Measurements from ENCODE around the gene RTN4RL2.

The RTN4RL2 gene

DNA sequence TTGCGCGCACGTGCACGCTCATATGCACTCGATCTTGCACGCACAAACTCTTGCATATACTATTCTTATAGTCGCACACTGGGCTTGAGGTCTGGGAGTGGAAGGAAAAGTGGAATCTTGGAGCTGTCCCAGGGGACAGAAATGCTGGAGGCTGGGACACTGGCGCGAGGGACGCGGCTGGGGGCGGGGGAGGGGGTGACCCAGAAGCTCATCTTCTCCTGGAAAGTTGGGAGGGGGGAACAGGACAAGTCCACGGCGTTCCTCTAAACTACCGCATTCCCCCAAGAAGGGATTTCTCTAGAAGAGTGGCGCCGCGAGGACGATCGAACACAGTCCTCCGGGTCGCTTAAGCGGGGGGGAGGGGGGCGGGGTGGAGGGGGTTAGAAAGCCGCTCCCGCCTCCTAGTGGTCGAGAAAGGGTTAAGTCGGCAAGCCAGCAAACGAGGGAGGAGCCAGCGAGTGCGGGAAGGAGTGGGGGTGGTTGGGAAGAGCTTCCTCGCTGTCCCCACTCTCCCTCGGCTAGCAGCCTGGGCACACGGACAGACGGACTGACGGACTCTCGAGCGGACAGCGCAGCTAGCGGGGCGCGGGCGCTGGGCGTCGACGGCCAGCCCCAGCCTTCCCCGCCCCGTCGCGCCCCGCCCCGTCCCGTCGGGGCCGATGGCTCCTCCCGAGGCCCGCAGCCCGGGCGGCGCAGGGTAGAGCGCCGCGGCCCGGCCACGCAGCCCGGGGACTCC, at the start of gene RTN4RL2:
Gene RTN4RL2, plus strand, starts transcription at position 507 of the 736 bp plus-strand sequence. CDS start 338 bp downstream, outside the sequence.
- no peak for DNase-seq (ENCODE audit: low read depth)

DNA sequence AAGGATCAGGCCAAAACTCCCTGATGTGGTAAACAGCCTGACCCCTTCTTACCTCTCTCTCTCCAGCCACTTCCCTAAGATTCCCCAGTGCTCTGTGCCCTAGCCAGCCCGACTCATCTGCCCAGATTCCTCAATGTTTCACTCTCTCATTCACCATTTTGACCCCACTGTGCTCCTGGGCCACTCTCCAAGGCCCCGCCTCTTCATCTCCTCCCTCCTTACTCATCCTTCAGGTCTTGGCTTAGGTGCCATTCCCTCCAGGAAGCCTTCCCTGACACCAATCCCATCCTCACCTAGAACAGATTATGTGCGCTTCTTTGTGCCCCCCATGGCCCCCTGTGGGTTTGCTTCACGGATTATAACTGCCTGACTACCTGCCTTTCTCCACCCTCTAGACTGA, 46.6 kb upstream of the RTN4RL2 start:
- no peak for DNase-seq (ENCODE audit: low read depth)

DNA sequence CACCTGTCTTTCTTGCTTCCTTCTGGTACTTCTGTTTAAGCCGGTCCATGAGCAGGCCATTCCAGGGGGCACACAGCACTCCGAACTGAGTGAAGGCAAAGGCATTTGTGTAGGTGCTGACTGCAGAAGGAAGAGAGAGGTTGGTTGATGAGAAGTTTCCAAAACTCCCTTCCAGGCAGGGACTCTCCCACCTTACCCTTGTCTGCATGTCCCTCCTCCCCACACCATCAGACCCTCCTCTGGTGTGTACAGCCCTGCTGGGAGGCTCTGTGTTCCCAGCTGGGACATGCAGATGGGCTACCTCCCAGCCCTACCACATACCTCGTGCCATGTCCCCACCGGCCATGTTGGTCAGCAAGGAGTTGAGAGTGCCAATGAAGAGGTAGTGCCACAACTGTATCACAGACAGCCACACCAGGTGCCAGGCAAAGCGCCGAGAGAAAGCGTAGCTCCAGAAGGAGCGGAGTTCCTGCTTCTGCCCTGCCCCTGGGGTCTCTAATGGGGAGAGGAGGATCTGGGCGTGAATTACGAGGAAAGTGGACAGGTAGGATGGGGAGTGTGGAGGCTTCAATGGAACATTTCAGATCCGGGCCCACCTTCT, 45.6 kb upstream of the RTN4RL2 start:
- DNase-seq (ENCODE audit: low read depth), result no peak

DNA sequence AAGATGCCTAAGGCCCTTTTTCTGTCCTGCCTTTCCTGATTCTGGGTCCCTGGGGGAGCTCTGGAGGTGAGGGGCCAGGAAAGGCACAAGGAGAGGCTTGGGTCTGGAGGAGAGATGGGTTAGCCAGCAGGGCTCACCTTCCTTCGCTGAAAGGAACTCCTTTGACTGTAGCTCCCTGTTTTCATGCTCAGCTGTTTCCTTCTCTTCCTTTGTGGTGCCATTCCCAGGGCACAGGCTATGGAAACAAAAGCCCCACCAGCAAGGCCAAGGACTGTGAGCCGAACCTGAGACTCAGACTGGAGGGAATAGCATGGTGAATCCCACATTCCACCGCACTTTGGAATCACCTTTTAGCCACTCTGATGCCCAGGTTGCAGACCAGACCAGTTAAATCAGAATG, 43.9 kb upstream of the RTN4RL2 start:
- DNase-seq (ENCODE audit: low read depth), result no peak

DNA sequence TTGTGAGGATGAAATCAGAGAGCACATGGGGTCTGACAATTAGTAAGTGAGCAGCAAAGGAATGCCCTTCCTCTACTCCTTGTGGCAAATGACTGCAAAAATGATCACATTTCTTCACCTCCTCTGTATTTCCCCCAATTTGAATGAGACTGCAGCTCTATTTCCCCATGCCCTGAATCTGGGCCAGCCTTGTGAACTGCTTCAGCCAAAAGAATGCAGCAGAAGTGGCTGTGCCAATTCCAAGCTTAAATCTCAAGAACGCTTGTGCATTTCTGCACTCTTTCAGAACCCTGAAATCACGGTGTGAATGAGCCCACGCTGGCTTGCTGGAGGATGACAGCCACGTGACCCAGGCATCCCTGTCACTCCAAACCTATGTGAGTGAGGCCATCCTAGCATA, 43.3 kb upstream of the RTN4RL2 start:
- no peak for DNase-seq (ENCODE audit: low read depth)

DNA sequence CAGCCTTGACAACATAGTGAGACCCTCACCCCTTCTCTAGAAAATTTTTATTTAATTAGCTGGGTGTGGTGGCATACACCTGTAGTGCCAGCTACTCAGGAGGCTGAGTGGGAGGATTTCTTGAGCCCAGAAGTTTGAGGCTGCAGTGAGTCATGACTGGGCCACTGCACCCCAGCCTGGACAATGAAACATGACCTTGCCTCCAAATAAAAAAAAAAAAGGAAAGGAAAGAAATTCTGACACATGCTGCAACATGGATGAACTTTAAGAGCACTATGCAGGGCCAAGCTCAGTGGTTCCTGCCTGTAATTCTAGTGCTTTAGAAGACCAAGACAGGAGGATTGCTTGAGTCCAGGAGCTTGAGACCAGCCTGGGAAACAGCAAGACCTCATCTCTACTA, 42.2 kb upstream of the RTN4RL2 start:
- no peak for DNase-seq (ENCODE audit: low read depth)

DNA sequence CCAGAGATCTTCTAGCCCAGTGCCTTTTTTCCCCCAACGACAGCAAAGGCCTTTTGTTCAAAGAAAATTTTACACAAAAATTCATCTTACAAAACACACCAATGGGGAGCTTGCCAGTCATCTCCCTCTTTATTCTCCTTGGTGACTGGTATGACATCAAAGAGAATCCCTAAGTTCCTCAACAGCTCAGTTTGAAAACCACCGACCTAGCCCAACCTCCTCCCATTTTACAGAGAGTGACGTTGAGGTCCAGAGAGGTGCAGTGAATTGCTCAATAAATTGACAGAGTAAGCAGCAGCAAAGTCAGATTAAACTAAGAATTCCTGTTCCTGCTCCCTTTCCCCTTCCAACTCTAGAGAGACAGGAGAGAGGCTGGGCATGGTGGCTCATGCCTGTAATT, 41.2 kb upstream of the RTN4RL2 start:
- no peak for DNase-seq (ENCODE audit: low read depth)

DNA sequence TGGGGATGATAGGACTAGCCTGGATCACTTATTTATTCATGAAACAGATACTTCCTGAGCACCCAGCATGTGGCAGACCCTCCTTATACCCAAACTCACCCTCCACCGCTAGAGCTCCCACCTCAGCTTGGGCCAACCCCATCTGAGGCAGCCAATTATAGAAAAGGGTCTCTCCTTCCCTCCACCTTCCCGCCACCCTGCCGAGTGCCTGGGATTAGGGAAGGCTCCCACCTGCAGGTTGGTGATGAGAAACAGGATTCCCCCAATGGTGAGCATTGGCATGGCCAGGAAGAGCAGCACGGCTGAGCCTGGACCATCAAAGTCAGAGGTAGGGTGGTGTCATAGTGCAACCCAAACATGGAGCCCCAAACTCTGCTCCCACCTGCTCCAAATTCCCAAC, 39.3 kb upstream of the RTN4RL2 start:
- DNase-seq (ENCODE audit: low read depth), result no peak

DNA sequence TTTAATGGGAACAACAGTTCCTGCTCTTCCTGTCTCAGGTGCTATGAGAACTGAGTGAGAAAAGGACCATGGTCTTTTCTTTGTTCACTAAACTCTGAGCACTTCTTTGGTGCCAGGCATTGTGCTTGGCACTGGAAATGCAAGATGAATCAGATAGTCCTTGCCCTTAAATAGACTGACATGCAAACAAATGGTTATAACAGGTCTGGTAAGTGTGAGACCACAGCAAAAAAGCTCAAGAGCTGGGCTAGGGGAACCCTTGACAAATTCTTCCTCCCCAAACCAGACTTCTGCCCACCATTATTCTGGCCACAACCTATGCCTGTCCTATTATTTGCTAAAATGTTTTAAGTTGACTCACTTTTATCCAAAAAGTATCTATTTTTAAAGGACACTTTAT, 38.5 kb upstream of the RTN4RL2 start:
- no peak for DNase-seq (ENCODE audit: low read depth)

DNA sequence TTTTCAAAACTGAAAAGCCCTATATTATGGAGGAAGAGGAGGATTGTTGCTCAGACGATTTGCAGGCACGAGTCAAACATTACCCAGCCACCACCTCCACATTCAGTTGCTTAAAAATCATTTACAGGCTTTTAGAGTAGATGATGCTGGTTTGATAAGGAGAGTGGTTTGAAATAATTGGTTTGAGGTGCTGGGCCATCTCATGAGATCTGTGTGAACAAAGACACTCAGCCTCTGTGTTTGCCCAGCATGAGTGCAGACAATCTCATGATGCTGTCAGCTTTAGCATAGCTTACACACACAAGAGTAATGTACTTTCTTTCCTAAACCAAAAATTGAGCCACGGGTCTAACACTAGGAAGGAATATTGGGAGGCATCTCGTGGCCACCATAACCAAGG, 37.7 kb upstream of the RTN4RL2 start:
- DNase-seq (ENCODE audit: low read depth), result no peak

DNA sequence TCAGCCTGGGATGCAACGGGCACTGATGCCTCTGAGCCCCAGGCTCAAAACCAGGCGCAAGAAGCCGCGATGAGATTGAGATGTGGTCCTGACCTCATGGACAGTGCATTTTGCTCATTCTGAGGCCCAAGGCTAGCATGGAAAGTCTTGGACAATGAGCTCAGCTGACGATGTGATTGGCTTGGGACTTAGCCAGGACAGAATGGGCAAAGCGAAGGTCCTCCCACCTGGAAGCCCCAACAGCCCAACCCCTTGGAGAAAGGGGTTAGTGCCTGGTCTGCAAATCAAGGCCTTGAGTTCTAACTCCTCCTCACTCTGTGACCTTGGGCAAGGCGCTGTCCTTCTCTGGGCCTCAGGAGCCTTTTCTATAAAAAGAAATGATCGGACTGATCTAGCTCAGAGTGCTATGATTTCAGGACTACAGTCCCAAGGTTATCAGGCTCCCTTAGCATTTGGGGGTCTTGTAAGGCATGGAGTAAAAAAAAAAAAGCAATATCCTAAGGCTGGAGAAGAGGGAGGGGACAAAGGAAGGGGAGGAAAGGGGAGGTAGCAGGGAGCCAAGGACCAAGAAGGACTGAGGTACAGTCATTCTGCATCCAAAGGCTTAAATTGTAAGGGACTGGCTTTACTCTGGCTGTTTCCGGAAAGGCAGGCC, 36.1 kb upstream of the RTN4RL2 start:
- no peak for DNase-seq (ENCODE audit: low read depth)

DNA sequence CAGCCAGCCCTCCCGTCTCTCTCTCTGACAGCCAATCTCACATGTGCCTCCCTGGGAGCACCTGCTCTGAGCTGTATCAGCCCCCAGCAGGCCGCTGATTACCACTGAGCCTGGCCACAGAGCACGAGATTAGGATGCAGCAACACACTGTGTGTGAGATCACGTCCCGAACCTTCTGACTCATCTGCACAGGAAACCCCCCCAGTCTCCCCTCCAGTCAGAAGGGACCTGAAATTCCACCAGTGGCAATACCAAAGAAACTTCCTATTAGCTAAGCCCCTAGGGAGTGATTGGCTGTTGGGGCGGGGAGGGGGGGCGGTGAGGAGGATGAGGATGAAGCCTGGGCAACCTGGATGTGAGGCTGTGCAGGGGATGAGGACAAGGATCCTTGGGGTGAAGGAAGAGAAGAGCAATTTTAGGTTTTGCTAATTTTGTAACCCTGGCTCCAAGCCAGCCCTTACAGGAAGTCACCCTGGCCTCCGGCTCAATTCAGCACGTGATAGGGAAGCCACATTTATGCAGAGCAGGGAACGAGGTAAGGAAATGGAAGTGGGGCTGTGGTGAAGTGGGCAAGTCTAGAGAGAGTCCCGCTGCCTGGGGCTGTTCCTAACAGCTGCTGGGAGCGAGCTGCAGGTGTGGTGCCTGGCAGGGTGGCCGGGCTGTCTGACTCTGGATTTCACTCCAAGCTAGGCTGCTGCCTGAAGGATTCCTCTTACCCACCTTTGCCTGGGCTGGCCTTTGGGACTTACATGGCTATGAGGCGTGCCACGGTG, 35.4 kb upstream of the RTN4RL2 start:
- DNase-seq (ENCODE audit: low read depth), result peak; percentile 80

DNA sequence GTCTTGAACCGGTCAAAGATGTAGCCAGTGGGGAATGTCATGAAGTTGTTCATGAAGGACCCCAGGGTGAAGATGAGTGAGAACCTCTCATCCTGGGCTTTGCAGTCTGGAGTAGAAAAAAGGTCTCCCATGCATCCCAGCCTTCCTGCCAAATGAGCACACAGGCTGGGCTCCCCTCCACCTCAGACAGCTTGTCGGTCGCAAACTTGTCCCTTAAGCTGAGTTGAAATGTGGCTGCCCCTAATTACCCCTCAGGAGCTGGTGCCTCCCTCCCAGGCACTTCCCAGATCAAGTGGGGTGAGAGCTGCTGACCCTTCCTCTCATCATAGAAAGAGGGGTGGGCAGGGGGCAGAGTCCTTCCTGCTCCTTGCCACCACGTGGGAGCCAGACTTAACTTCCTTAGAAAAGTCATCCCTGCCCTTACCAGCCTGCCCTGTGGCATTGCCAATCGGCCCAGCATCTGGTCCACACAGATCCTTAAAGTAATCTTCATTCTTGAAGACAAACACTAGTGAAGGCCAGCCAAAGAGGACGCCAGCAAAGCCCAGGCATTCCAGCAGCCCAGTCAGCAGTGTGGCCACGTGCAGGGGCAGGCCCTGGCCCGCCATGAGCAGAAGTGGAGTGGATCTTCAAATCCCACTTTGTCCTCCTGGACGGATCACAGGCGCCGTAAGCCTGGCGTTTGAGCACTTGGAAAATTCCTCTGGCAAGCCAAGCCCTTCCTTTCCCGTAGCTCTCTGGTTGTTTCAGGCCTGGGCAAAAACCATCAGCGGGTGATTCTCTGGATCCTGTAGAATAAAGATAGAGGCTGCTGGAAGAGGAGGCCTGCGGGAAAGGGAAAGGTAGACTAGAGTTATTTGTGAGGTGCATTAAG, 34.5 kb upstream of the RTN4RL2 start:
- DNase-seq (ENCODE audit: low read depth), result no peak

DNA sequence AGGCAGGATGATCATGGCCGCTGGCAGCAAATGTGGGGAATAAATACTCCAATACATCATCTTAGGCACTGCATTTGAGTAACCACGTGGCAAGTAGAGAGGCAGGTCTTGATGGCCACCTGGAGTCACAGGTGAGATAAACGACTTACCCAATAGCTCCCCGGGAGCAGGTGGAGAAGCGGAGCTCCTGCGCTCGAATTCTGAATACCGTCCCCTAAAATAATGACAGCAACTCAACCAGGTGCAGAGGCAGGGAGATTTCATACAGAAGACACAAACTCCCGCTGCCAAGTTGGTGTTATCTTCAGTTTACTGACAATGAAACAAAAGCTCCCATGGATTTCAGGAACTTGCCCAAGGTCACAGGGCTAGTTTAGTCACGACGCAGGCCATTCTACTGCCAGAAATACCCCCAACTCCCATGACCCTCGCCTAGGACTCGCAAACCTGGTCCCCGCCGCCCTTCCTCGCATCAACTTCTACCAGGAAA, 33.8 kb upstream of the RTN4RL2 start:
- no peak for DNase-seq (ENCODE audit: low read depth)

DNA sequence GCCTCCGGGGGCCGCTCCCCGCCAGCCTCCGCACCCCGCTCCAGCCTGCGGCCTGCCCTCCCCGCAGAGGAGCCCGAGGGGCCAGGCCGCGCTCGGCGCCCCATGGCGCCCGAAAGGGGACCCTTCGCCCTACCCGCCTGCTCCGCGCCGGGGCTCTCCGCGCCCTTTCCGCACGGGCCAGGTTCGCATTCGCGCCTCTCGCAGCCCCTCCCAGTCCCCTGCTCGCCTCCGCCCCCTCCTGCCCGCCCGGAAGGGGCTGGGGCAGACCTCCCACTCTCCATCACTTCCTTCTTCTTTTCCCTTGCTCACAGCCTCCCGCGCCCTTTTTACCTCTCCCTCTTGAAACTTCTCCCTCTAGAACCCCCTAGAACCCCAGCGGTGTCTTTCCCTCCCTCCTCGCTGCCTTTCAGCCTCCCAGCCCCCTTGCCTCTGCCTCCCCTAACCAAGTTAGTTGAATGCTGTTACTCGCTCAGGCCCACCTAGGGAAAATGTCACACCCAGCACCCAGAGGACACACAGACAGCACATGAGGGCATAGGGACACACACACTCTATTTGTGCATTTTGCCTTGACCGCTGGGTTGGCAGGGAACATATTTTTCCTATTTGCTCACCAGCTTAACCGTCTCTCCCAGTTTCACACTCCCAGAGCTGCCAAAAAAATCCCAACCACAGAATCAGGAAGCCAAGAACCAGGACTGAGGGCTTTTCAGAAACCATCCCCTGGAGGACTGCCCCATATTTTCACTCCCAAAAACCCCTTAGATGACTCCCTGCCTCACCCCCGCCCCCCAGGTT, 33.2 kb upstream of the RTN4RL2 start, which contains the start of gene SLC43A3:
Gene SLC43A3, minus strand, starts transcription at position 193 of the 798 bp plus-strand sequence. CDS start 949 bp downstream, outside the sequence.
- DNase-seq (ENCODE audit: low read depth), result peak; percentile 45

DNA sequence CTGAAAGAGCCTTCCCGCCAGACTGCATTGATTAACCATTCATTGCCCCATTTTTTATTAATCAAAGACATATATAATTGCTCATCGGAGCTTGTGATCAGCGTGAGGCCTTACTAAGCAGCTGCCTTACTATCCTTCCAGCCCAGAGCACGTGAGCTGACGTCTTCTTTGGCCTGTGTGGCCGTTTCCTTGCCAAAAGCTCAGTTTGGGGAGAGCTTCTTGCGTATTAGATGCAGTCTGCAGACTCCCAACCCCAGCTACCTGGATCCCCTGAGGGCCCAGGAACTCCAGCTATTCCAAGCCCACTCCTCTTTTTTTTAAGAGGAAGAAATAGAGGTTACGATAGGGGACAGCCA, 32.6 kb upstream of the RTN4RL2 start:
- no peak for DNase-seq (ENCODE audit: low read depth)

DNA sequence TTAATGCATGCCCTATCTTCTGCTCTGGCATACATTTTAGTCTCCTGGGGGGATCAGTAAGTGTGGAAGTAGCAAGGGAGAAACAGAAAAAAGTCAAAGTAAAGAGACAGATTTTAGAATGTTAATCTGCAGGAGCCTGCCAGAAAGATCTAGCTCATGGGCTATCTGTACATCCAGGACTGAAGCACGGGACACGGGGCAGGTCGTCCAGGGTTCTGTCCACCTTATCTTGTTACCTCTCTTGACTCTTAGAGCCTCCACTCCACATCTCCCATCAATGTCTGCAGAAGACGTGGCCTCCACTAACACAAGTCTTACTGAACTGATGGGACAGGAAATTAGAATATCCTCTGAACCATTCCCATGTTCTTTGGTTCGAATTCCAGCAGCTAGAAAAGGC, 31.7 kb upstream of the RTN4RL2 start:
- no peak for DNase-seq (ENCODE audit: low read depth)

DNA sequence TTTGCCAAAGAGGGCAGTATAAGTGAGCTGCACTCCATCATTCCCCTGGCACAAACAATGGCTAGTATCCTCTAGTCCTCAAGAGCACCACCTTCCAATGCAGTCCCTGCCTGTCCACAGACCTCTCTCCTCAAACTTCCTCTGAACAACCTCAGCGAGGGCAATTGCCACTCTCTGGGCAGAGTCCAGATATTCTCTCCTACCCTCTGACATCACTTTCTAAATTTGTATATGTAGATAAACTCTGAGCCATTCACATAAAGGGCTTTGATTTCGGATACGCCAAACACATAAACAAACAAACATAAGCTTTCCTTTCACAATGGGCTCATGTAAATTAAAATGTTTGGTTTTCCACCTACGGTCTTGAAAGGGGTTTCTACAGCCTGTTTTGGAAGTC, 30.4 kb upstream of the RTN4RL2 start:
- DNase-seq (ENCODE audit: low read depth), result no peak

DNA sequence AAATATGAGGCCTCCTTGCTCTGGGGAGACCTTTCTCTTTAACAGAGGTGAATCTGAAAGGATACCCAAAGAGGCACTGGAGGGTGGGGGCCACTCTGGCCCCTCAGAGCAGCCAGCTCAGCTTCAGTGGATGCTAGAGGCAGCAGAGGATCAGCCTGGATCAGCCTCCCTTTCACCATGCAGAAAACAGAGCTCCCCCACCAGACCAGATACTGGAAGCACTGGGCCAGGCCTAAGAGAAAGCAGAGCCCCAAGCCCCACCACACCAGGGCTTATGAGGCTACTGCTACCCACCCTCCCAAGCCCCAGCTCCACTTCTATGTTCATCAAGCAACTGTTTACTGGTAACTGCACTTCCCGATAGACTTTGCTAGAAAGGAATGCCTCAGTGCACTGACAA, 29.4 kb upstream of the RTN4RL2 start:
- DNase-seq (ENCODE audit: low read depth), result no peak

DNA sequence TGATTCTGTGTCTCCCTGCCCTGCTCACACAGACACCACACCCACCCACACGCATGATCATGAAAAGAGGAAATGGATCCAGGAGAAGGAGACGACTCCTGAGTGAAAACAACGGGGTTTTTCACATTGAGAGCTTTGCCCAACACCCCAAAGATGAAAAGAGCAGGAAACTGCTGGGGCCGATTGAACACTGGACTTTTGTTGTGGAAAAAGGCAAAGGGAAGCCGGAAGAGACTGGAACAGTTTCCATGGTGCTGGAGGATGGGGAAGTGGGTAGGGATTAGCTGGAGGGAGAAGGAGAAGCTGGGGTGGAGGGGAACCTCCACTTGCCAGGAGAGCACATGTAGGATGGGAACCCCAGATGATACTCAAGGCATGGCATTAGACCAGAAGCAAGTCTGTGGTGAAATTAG, 28.2 kb upstream of the RTN4RL2 start:
- DNase-seq (ENCODE audit: low read depth), result no peak

DNA sequence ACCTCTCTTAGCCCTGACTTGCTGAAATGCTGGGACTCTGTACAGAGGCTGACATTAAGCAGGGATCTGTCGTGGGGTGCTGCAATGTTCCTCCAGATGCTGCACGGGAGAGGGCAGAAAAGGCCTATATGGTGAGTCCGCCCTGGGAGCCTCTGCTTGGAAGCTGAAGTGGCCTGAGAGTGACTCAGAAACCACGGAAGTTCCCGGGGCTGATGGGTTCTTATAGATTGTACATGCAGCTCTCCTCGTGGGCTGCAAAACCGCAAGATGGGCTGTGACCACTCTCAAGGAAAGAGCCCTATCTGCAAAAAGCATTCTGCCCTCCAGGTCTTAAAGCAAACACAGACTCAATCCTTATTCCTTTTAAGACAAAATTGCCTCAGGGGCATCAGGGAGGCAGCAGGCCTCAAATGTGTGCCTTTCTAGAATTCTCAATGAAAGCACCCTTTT, 27.6 kb upstream of the RTN4RL2 start:
- no peak for DNase-seq (ENCODE audit: low read depth)
